H1 (cell line): Measurements from ENCODE around the gene TRAF3.

Source experiments
- ASH2L ChIP-seq: fragments of 200-600, 300-600 bp; sonication (generic); IDR thresholded peaks from one replicate; pipeline ENCODE4 v1.7.1; 2017; ENCODE audit warnings: low read length
- GABPA ChIP-seq: IDR thresholded peaks from 2 replicates; pipeline ENCODE4 v1.6.1; 2011; ENCODE audit warnings: mild to moderate bottlenecking, low read length, moderate library complexity, borderline replicate concordance; ENCODE audit not compliant: insufficient read depth
- JUND ChIP-seq: IDR thresholded peaks from 2 replicates; pipeline ENCODE4 v1.6.1; 2011; ENCODE audit warnings: mild to moderate bottlenecking, improper control_type of control experiment, low read length
- TBP ChIP-seq: IDR thresholded peaks from 2 replicates; pipeline ENCODE4 v1.6.1; 2011; ENCODE audit warnings: low read depth, low read length, improper control_type of control experiment
- TCF12 ChIP-seq: IDR thresholded peaks from 2 replicates; pipeline ENCODE4 v1.6.1; 2011; ENCODE audit warnings: low read depth, mild to moderate bottlenecking, low read length
- TF ChIP-seq, protein P1 (sequence below): IDR thresholded peaks from 2 replicates; pipeline ENCODE4 v1.6.1; 2012; ENCODE audit warnings: inconsistent platforms
- TF ChIP-seq, protein P2 (sequence below), 3 experiments: IDR thresholded peaks; 1 replicate in 2 of 3; 2 replicates in 1 of 3; pipeline versions ENCODE4 v1.5.1 to v1.6.1; 2011; ENCODE audit warnings: low read length in 3 of 3, mild to moderate bottlenecking in 3 of 3, inconsistent platforms in 2 of 3, low read depth in 1 of 3, moderate library complexity in 1 of 3; ENCODE audit not compliant: insufficient read depth in 1 of 3; ENCODE audit errors: control extremely low read depth in 1 of 3

DNA sequence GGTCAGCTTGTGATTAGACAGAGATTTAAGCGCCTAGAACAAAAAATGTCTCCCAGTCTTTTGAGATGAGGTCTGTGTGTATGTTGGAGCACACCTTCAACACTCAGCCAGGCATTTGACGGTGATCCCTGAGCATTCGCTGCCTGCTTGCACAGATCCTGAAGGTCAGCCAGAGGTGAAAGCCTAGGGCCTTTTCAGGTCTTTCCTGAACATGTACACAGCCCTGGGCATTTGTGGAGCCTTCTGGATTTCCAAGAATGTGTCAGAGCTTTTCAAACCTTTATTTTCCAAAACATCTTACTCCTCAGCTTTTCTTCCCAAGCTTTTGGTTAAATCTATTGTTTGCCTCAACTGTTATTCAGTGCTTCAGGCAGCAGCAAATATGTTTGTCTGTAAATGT, 86.1 kb downstream of the TRAF3 start:
- TF ChIP-seq TCF12 (no peak), GABPA (no peak), JUND (no peak), ASH2L (no peak), TBP (no peak)
- TF ChIP-seq, protein P1, sequence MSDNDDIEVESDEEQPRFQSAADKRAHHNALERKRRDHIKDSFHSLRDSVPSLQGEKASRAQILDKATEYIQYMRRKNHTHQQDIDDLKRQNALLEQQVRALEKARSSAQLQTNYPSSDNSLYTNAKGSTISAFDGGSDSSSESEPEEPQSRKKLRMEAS = no peak
- TF ChIP-seq, protein P2, sequence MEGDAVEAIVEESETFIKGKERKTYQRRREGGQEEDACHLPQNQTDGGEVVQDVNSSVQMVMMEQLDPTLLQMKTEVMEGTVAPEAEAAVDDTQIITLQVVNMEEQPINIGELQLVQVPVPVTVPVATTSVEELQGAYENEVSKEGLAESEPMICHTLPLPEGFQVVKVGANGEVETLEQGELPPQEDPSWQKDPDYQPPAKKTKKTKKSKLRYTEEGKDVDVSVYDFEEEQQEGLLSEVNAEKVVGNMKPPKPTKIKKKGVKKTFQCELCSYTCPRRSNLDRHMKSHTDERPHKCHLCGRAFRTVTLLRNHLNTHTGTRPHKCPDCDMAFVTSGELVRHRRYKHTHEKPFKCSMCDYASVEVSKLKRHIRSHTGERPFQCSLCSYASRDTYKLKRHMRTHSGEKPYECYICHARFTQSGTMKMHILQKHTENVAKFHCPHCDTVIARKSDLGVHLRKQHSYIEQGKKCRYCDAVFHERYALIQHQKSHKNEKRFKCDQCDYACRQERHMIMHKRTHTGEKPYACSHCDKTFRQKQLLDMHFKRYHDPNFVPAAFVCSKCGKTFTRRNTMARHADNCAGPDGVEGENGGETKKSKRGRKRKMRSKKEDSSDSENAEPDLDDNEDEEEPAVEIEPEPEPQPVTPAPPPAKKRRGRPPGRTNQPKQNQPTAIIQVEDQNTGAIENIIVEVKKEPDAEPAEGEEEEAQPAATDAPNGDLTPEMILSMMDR (IDR thresholded peaks at IDR 0.05; ENCODE audit: control extremely low read depth in 1 of 3, insufficient read depth in 1 of 3, low read depth in 1 of 3, low read length in 3 of 3) = no peak
